ENCODE results near the gene DDX3Y. TPM values are rescaled to one million over a fixed set of nuclear protein-coding genes. Genes with fewer than 3 reads are reported as not detected.

DDX3Y gene
- not detected for total RNA-seq

DNA sequence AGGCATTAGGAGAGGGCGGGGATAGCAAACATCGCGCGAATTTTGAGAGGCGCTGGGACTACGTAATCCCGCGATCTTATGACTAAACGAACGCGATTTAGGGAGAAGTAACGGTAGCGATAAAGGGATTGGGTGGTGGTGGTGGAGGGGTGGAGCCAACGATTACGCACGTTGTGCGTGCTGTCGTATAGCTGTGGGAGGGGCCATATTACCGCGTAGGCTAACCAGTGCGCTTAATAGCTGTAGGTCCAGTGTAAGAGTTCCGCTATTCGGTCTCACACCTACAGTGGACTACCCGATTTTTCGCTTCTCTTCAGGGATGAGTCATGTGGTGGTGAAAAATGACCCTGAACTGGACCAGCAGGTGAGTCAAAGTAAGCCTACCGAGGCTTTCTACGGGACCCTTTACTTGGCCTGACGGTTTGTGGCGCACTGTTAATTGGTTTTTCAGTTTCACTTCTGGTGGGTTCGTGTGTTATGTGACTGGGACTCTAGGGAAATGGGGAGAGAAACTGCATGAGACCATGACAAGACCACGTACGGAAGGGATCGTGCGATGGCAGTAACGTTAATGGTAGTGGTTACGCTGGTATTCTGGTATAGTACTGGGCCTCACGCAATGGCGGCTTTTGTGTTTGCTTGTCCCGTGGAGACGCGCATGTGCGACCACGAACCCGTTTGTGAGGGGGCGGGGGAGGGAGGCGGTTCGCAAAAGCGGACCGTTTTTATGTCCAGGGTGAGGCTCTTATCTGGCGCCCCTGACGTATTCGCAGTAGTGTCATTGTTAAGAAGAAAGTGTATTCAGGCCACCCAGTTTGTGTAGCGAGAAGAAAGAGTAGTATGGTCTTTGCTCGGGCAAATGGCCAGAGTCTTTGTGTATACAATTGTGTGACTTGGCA is at the start of gene DDX3Y:
DDX3Y (plus strand) TSS at position 251 of the 899 bp plus-strand sequence; CDS start at position 320, 69 bp downstream.
- no peak for DNase-seq (ENCODE audit: low spot score)

DNA sequence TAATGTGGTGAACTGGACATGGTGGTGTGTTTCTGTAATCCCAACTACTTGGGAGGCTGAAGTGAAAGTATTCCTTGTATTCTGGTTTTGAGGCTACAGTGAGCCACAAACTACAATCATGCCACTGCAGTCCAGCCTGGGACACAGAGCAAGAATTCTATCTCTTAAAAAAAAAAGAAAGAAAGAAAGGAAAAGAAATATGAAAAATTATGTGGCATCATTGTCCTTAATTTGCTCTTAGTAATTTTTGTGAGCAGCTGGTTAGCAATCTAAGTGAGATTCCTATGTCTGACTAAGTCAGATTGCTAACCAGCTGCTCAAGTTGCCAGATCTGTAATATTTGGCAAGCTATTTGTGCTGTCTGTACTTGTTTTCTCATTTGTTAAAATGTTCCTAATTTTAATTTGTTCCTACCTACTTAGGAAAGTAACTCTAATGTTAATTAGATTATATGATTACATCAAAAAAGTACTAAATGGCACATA is 48.8 kb upstream of the DDX3Y start:
- no peak for DNase-seq (ENCODE audit: low spot score)

- DNase-seq (ENCODE audit: low spot score): no peak
Measured at GRCh38 chrY:12867960-12868359, 36.7 kb upstream of the DDX3Y start.

DNA sequence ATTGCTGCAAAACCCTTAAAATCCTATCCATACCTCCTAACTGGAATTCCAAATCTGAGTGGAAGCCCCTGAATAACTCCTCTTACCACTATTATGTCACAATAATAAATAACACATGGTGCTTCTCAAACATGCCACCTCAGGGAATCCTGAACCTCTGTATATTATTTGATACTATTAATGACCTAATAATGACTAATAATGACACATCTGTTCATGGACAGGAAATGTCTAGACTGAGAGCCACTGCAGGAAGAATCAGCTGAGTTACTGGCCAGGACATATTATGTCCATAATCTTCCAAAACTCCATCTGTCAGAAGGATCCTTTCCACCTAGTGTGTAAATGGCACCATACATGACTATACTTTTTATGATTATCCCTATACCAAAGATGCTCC is 7.7 kb upstream of the DDX3Y start:
- no peak for DNase-seq (ENCODE audit: low spot score)

DNA sequence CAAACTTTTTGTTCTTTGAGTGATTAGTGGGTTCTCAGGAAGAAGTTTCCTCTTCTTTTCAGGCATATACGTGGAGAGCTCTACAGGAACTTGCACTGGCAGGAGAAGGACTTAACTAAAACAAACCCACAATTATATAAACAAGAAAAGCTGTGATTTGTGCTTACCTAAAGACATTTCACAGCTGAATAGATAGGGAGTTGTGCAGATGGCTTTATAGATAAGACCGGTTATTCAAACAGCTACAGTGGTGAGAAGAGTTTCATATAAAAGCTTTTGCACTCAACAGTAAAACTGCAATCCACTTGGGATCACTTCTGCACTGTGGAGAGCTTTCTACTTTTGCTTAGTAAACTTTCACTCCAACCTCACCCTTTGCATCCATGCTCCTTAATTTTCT is 6.1 kb upstream of the DDX3Y start:
- DNase-seq (ENCODE audit: low spot score): no peak

- no peak for DNase-seq (ENCODE audit: low spot score)
Measured at GRCh38 chrY:12905517-12905872, 827 bp downstream of the DDX3Y start.

DNA sequence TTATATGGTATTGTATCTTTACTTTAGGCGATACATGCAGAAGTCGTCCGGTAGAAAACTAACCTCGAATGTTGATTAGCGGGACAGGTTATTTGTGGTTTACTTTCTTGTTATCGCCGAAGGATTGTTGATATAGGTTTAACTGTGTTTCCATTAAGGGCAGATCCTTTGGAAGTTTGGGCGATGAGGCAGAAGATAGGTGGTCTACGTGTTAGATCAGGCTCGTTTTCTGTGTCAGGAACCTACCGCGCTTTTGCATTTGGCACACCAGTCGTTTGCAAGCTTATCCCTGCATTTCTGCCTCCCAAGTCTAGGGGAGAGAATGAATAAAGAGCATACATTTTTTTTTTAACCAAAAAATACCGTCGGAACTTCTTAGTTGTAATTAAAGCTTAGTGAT is 1.2 kb downstream of the DDX3Y start:
- no peak for DNase-seq (ENCODE audit: low spot score)

GRCh38 chrY:12913541-12913940 is 8.9 kb downstream of the DDX3Y start:
- no peak for DNase-seq (ENCODE audit: low spot score)

DNA sequence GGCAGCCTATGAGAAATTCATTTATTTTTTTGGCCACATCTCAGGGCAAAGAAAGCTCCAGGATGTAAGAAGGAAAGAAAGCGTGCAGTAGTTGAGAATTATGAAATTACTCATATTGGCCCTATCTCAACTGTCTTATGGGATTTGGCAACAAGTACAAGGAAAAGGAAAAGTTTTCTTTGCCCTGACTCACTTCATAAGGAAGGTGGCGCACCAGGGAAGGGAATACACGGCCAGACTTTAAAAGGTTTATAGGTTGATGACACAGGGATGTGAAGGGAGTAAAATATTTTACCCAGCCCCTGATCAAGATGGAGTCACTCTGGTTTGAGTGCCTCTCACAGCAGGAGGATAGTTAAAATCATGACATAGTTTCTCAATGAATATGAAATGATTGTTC is 23.4 kb downstream of the DDX3Y start:
- DNase-seq (ENCODE audit: low spot score): no peak

DNA sequence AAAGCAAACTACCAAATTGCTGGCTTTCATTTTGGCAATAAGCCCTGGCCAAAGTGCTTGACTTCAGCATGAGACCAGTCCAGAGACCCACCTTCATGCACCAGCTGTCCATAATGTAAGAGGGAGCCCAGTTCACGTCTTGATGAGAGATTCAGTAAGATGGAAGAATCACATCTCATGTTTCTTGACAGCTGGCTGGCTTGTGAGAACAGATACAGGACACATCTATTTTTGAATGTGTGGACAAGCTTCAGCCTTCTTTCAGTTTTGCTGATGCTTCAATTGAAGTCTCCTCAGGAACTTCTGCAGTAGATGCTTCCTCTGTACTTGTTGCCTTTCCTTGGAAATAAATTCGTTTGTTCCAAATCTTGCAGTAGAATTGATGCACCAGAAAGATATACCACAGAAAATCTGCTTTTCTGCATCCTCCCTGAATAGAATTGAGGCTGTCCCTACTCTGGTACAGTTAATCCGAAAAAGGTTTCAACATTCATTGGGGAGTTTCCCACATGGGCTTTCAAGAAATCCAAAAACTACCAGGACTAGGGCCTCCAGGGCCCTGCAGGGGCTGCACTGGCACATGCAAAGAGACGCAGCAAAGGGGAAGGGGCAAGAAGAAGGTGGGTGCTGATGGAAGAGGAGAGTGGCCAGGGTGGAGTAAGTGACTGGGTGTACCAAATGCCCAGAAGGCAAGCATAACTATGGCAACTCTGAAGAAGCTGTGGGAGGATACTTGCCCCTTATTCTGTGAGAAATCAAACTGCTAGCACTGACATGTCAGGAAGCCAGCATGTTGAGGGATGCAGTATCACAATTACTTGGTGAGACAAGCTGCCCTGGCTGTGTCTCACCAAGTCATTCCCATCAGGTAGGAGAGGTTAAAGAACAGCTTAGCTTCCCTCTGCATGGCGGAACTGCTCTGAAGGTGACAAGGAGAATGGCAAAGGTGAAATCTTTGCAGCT is 37.3 kb downstream of the DDX3Y start:
- DNase-seq (ENCODE audit: low spot score): no peak

Other genes starting within 250 kb of the DDX3Y start
- not detected for gene USP9Y, start 203.6 kb upstream of the DDX3Y start, total RNA-seq